Endothelial cell of umbilical vein (primary cell): ENCODE data around the gene ZBTB26.

Experiments
- EZH2 ChIP-seq: IDR thresholded peaks from 2 replicates; pipeline ENCODE4 v1.6.1; 2012; ENCODE audit warnings: borderline replicate concordance, low read depth, mild to moderate bottlenecking, moderate library complexity, low read length, inconsistent platforms; ENCODE audit not compliant: severe bottlenecking
- GATA2 ChIP-seq: IDR thresholded peaks from 2 replicates; pipeline ENCODE4 v1.7.0; 2011; ENCODE audit warnings: low read depth, mild to moderate bottlenecking, moderate library complexity, mixed read lengths, low read length; ENCODE audit not compliant: insufficient read length, insufficient read depth
- MYC ChIP-seq: IDR thresholded peaks from one replicate; pipeline ENCODE4 v1.6.1; 2011; ENCODE audit warnings: mild to moderate bottlenecking, low read depth, low read length
- POLR2A ChIP-seq: IDR thresholded peaks from 2 replicates; pipeline ENCODE4 v1.6.1; 2012; ENCODE audit warnings: low read depth, mild to moderate bottlenecking, control low read depth, low read length
- TF ChIP-seq, protein P1 (sequence below), 2 donors: IDR thresholded peaks; 1 replicate in 1 of 2; 2 replicates in 1 of 2; pipeline ENCODE4 v1.5.1; 2011; ENCODE audit warnings: low read length in 2 of 2, mild to moderate bottlenecking in 2 of 2, moderate library complexity in 2 of 2, control low read depth in 1 of 2, inconsistent platforms in 1 of 2, low read depth in 1 of 2; ENCODE audit not compliant: insufficient read depth in 1 of 2; ENCODE audit errors: extremely low read depth in 1 of 2

- TF ChIP-seq, protein P1, sequence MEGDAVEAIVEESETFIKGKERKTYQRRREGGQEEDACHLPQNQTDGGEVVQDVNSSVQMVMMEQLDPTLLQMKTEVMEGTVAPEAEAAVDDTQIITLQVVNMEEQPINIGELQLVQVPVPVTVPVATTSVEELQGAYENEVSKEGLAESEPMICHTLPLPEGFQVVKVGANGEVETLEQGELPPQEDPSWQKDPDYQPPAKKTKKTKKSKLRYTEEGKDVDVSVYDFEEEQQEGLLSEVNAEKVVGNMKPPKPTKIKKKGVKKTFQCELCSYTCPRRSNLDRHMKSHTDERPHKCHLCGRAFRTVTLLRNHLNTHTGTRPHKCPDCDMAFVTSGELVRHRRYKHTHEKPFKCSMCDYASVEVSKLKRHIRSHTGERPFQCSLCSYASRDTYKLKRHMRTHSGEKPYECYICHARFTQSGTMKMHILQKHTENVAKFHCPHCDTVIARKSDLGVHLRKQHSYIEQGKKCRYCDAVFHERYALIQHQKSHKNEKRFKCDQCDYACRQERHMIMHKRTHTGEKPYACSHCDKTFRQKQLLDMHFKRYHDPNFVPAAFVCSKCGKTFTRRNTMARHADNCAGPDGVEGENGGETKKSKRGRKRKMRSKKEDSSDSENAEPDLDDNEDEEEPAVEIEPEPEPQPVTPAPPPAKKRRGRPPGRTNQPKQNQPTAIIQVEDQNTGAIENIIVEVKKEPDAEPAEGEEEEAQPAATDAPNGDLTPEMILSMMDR (IDR thresholded peaks at IDR 0.05; ENCODE audit: extremely low read depth in 1 of 2, insufficient read depth in 1 of 2, low read depth in 1 of 2, low read length in 2 of 2): no peak
- TF ChIP-seq EZH2 (no peak), POLR2A (peak; percentile 81), MYC (no peak), GATA2 (no peak)
Measured at GRCh38 chr9:122940749-122941581, 9.7 kb upstream of the ZBTB26 start, which contains the start of gene RABGAP1.
